HCT116 (cell line): ENCODE results near the gene UPF1.

ENCODE experiments used
- EGR1 ChIP-seq: IDR thresholded peaks from 2 replicates; pipeline ENCODE4 v1.6.1; 2012; ENCODE audit warnings: low read depth
- ELF1 ChIP-seq: IDR thresholded peaks from 2 replicates; pipeline ENCODE4 v1.6.1; 2012; ENCODE audit warnings: low read depth, borderline replicate concordance
- EZH2 ChIP-seq: fragments of 200-600 bp; sonication (generic); IDR thresholded peaks from 2 replicates; pipeline ENCODE4 v1.6.1; 2017; ENCODE audit warnings: antibody characterized with exemption, mixed run types
- EZH2phosphoT487 ChIP-seq: fragments of 200-600 bp; IDR thresholded peaks from 2 replicates; pipeline ENCODE4 v1.6.1; 2018; ENCODE audit warnings: antibody characterized with exemption, borderline replicate concordance
- FOSL1 ChIP-seq: IDR thresholded peaks from 2 replicates; pipeline ENCODE4 v1.6.1; 2012; ENCODE audit warnings: low read depth
- POLR2A ChIP-seq: IDR thresholded peaks from 2 replicates; pipeline ENCODE4 v1.7.0; 2011; ENCODE audit warnings: borderline replicate concordance; ENCODE audit not compliant: insufficient read depth, insufficient read length; ENCODE audit errors: extremely low read depth
- POLR2AphosphoS5 ChIP-seq: IDR thresholded peaks from 2 replicates; pipeline ENCODE4 v1.6.1; 2011; ENCODE audit warnings: mild to moderate bottlenecking, low read depth, low read length, moderate library complexity
- RAD21 ChIP-seq: IDR thresholded peaks from 2 replicates; pipeline ENCODE4 v1.6.1; 2012; ENCODE audit warnings: low read depth, mild to moderate bottlenecking
- SIN3A ChIP-seq: IDR thresholded peaks from 2 replicates; pipeline ENCODE4 v1.6.1; 2012; ENCODE audit warnings: low read depth
- SRF ChIP-seq: IDR thresholded peaks from 2 replicates; pipeline ENCODE4 v1.6.1; 2012; ENCODE audit warnings: low read depth
- TCF7L2 ChIP-seq: IDR thresholded peaks from 2 replicates; pipeline ENCODE4 v1.7.0; 2011; ENCODE audit warnings: borderline replicate concordance, inconsistent platforms; ENCODE audit not compliant: insufficient read depth, insufficient read length; ENCODE audit errors: extremely low read depth
- ZFX ChIP-seq: fragments of 450-650 bp; IDR thresholded peaks from 2 replicates; pipeline ENCODE4 v1.6.1; 2017
- ZNF274 ChIP-seq: fragments of 200-500 bp; sonication (Bioruptor generic); IDR thresholded peaks from 2 replicates; pipeline ENCODE4 v1.6.1; 2014; ENCODE audit warnings: mild to moderate bottlenecking, low read depth, low read length, inconsistent platforms
- TF ChIP-seq, protein P1 (sequence below), 3 experiments: fragments of 200-600 bp in 1 of 3; sonication (generic) in 1 of 3; IDR thresholded peaks in 2 of 3; conservative IDR thresholded peaks in 1 of 3; 2 replicates each; pipeline ENCODE4 v1.5.1; 2012 to 2017; ENCODE audit warnings: low read depth in 2 of 3, low read length in 2 of 3, antibody characterized with exemption in 1 of 3, borderline replicate concordance in 1 of 3, control low read depth in 1 of 3, mild to moderate bottlenecking in 1 of 3, mixed read lengths in 1 of 3, mixed run types in 1 of 3, moderate library complexity in 1 of 3; ENCODE audit not compliant: insufficient read depth in 1 of 3

DNA sequence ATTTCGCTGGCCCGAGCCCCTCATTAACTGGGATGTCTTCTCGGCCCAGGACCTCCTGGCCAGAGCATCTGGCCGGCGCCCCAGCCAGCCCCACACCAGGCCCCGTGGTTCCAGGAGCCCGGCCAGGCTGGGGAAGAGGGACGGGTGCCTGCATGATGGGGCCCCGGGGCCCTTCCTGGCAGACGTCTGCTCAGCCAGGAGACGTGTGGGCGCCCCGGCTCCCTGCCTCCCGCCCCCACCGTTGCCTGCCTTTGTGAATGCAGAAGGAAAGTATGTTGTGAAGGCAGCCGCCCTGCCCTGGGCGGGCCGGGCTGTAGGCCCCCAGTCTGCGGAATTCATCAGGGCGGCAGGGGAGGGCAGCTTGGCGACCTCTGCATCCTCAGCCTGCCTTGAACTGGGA lies 36.2 kb upstream of the UPF1 start:
- TF ChIP-seq, protein P1, sequence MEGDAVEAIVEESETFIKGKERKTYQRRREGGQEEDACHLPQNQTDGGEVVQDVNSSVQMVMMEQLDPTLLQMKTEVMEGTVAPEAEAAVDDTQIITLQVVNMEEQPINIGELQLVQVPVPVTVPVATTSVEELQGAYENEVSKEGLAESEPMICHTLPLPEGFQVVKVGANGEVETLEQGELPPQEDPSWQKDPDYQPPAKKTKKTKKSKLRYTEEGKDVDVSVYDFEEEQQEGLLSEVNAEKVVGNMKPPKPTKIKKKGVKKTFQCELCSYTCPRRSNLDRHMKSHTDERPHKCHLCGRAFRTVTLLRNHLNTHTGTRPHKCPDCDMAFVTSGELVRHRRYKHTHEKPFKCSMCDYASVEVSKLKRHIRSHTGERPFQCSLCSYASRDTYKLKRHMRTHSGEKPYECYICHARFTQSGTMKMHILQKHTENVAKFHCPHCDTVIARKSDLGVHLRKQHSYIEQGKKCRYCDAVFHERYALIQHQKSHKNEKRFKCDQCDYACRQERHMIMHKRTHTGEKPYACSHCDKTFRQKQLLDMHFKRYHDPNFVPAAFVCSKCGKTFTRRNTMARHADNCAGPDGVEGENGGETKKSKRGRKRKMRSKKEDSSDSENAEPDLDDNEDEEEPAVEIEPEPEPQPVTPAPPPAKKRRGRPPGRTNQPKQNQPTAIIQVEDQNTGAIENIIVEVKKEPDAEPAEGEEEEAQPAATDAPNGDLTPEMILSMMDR (IDR thresholded peaks at IDR 0.05 in 2 of 3, conservative IDR thresholded peaks at IDR 0.05 in 1 of 3; ENCODE audit: borderline replicate concordance in 1 of 3, insufficient read depth in 1 of 3, low read depth in 2 of 3, low read length in 2 of 3), result no peak
- TF ChIP-seq SIN3A (no peak), ZNF274 (no peak), FOSL1 (no peak), POLR2A (no peak), EZH2phosphoT487 (no peak), EZH2 (no peak), SRF (no peak), TCF7L2 (no peak), ZFX (no peak), ELF1 (no peak), POLR2AphosphoS5 (no peak), RAD21 (no peak), EGR1 (no peak)
